ENCODE results near the gene IRAK2. TPM values are rescaled to one million over a fixed set of nuclear protein-coding genes. Genes with fewer than 3 reads are reported as not detected.

IRAK2 gene
- total and polyA plus RNA-seq, 9 donors = 1.1 to 2.3 (median 1.5) TPM

DNA sequence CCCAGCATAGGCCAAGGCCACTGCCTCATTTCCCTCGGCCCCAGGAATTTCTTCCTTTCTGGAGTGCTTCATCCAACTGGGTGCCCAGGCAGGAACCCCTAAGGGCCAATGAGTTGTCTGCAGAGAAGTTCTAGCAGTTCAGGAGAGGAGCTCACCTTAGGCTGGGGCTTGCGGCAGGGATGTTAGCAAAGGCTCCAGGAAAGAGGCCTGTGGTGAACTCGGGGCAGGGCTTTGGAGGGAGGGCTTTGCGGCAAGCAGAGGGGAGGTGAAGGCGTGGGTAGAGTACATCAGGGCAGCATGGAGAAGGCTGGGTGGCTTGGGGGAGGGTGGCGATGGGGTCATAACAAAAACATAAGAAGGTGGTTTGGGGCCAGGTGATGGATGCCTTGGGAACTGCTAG lies 126.9 kb downstream of the IRAK2 start:
- no peak for DNase-seq
- TF ChIP-seq, protein P1, sequence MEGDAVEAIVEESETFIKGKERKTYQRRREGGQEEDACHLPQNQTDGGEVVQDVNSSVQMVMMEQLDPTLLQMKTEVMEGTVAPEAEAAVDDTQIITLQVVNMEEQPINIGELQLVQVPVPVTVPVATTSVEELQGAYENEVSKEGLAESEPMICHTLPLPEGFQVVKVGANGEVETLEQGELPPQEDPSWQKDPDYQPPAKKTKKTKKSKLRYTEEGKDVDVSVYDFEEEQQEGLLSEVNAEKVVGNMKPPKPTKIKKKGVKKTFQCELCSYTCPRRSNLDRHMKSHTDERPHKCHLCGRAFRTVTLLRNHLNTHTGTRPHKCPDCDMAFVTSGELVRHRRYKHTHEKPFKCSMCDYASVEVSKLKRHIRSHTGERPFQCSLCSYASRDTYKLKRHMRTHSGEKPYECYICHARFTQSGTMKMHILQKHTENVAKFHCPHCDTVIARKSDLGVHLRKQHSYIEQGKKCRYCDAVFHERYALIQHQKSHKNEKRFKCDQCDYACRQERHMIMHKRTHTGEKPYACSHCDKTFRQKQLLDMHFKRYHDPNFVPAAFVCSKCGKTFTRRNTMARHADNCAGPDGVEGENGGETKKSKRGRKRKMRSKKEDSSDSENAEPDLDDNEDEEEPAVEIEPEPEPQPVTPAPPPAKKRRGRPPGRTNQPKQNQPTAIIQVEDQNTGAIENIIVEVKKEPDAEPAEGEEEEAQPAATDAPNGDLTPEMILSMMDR (IDR thresholded peaks at IDR 0.05) = no peak
- TF ChIP-seq POLR2A (IDR thresholded peaks at IDR 0.05) (no peak), EP300 (IDR thresholded peaks at IDR 0.05) (no peak)
- intact Hi-C loops (cut with DNase I) = no loop called here

DNA sequence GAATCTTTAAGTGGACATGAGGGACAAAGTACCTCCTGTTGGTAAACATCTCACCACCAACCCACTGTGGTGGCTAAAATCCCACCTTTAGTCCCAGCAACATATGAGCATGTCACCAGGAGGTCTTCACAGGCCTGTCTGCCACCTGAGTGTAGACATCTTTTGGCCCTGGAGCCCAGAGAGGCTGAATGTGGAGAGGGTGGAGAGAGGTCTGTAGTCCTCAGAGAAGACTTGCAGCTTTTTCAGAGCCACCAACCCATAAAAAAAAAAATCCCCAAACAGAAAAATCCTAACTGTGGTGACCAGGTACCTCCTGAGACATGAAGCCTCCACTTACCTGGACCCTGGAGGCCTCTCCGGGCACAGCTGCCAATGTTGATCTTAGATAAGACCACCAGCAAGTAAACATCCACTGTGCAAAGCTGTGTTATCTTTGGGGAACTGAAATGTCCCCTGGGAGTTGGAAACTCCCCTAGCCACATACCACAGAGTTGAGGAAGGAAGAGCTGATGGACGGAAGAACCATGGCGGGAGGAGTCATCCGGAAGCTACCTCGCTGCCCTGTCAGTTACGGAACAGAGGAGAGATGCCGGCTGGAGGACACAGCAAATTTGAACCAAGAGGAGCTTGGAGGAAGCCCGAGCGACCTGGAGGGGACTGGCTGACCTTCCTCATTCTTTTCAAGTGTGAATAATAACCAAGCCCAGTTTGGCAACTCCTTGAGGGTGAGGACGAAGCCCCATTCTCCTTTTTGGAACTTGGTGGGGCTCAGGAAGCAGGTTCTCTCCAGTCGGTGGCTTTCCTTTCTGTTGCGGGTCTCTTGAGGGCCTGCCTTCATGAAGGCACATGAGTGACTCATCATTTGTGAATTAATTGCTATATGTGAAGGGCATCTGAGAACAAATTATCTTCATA lies 128.0 kb downstream of the IRAK2 start, which contains the start of gene GHRL:
TSS of gene GHRL (minus strand) at position 443 of the 915 bp plus-strand sequence. CDS start 2,767 bp downstream, outside the sequence.
- H3K36me3 ChIP-seq = no peaks in the 10 kb centered on the region
- 67 to 77% (median 69%) methylated on average over 12 of the region's 12 CpGs for WGBS, 3 donors
- TF ChIP-seq, protein P1 (IDR thresholded peaks at IDR 0.05) = no peak
- TF ChIP-seq EP300 (IDR thresholded peaks at IDR 0.05) = no peak
- TF ChIP-seq POLR2A (IDR thresholded peaks at IDR 0.05) = no peak
- H3K4me3 ChIP-seq = no peak within 1 kb of the TSS
- intact Hi-C loops (cut with DNase I) = no loop called here
- H3K27ac ChIP-seq = no peak within 1 kb of the TSS
- no peak for DNase-seq
- H3K27me3 ChIP-seq = no peaks in the 10 kb centered on the region
- no peaks in the 10 kb centered on the region for H3K4me1 ChIP-seq (ENCODE audit: insufficient read depth)
- H3K9me3 ChIP-seq = no peaks in the 10 kb centered on the region

More for the DNA sequence above, 126.9 kb downstream of the IRAK2 start:
- Histone ChIP-seq H3K36me3 (no peaks in the 10 kb centered on the region), H3K9me3 (no peaks in the 10 kb centered on the region), H3K27me3 (no peaks in the 10 kb centered on the region), H3K4me1 (ENCODE audit: insufficient read depth) (no peaks in the 10 kb centered on the region), H3K4me3 (no peak overlapping the region), H3K27ac (no peak overlapping the region)
- 91 to 93% (median 92%) methylated on average over 6 of the region's 6 CpGs for WGBS, 3 donors

Small RNA genes lying within 50 kb of the gene (small RNA-seq; reads per million reads assigned to genes)
- not detected for gene RF02126

Other genes starting within 250 kb of the IRAK2 start
- 10 to 100 TPM; 24.0 to 46.5 (median 37.4) TPM for gene IL17RC, start 247.8 kb upstream of the IRAK2 start, total RNA-seq
- 10 to 100 TPM; 14.2 to 34.1 TPM for gene IL17RC, start 247.8 kb upstream of the IRAK2 start, polyA plus RNA-seq
- 10 to 100 TPM; 11.2 to 35.2 (median 29.0) TPM for gene CRELD1, start 231.1 kb upstream of the IRAK2 start, total RNA-seq
- 10 to 100 TPM; 18.3 to 31.8 TPM for gene CRELD1, start 231.1 kb upstream of the IRAK2 start, polyA plus RNA-seq
- 1 to 10 TPM; 1.4 to 6.0 (median 2.6) TPM for gene PRRT3, start 212.5 kb upstream of the IRAK2 start, total RNA-seq
- 1 to 10 TPM; 1.0 TPM for gene PRRT3, start 212.5 kb upstream of the IRAK2 start, polyA plus RNA-seq
- 10 to 100 TPM; 21.3 to 45.2 (median 28.4) TPM for gene EMC3, start 178.1 kb upstream of the IRAK2 start, total RNA-seq
- gene EMC3, start 178.1 kb upstream of the IRAK2 start, polyA plus RNA-seq = 100 to 1,000 TPM in 1 of 2 donors, 10 to 100 TPM in 1; 46.0 to 108 TPM
- 1 to 10 TPM; 2.0 to 4.1 (median 3.4) TPM for gene FANCD2, start 138.5 kb upstream of the IRAK2 start, total RNA-seq
- 1 to 10 TPM; 2.4 to 4.3 TPM for gene FANCD2, start 138.5 kb upstream of the IRAK2 start, polyA plus RNA-seq
- not detected for gene FANCD2OS, start 56.7 kb upstream of the IRAK2 start, total RNA-seq
- not detected for gene FANCD2OS, start 56.7 kb upstream of the IRAK2 start, polyA plus RNA-seq
- gene BRK1, start 49.2 kb upstream of the IRAK2 start, total RNA-seq = 100 to 1,000 TPM in 5 of 7 donors, 10 to 100 TPM in 2; 69.7 to 130 (median 123) TPM
- 100 to 1,000 TPM; 178 to 292 TPM for gene BRK1, start 49.2 kb upstream of the IRAK2 start, polyA plus RNA-seq
- gene VHL, start 23.1 kb upstream of the IRAK2 start, total RNA-seq = 10 to 100 TPM; 22.5 to 36.0 (median 32.9) TPM
- 10 to 100 TPM; 24.2 to 55.2 TPM for gene VHL, start 23.1 kb upstream of the IRAK2 start, polyA plus RNA-seq
- 10 to 100 TPM; 17.3 to 46.4 (median 41.2) TPM for gene TATDN2, start 83.5 kb downstream of the IRAK2 start, total RNA-seq
- gene TATDN2, start 83.5 kb downstream of the IRAK2 start, polyA plus RNA-seq = 10 to 100 TPM; 25.3 to 29.4 TPM
- 1 to 10 TPM in 5 of 7 donors, under 1 TPM in 2; 0.24 to 2.4 (median 1.7) TPM for gene GHRL, start 128.0 kb downstream of the IRAK2 start, total RNA-seq
- gene GHRL, start 128.0 kb downstream of the IRAK2 start, polyA plus RNA-seq = under 1 TPM; 0.23 to 0.34 TPM
- 10 to 100 TPM; 48.8 to 93.6 (median 74.5) TPM for gene SEC13, start 156.2 kb downstream of the IRAK2 start, total RNA-seq
- gene SEC13, start 156.2 kb downstream of the IRAK2 start, polyA plus RNA-seq = 10 to 100 TPM; 47.6 to 75.5 TPM

All from ovary (tissue), 9 donors.